IMR-90 (cell line): ENCODE results near the gene S1PR5. TPM values are rescaled to one million over a fixed set of nuclear protein-coding genes. Genes with fewer than 3 reads are reported as not detected.

Experiments
- ATAC-seq: fragments of 200-7000 bp; cut with Tn5 transposase; 2 replicates; pipeline ENCODE4 v1.9.1; 2020; ENCODE audit warnings: low read depth, mild to moderate bottlenecking, moderate library complexity
- BruUV-seq: library from RNA; stranded (reverse); fragments of 400-500 nt; replicated peaks from 2 replicates; lab custom pipeline; 2021; lab: Mats Ljungman, UMichigan
- CTCF ChIA-PET: fragments of 300-600 bp; formaldehyde crosslinking; extraction: SDS; loops from one replicate; lab custom pipeline; 2021; ENCODE audit warnings: antibody characterized with exemption; lab: Yijun Ruan, JAX
- POLR2A ChIA-PET: fragments of 300-600 bp; sonication (Branson Sonifier 250); formaldehyde crosslinking; loops from one replicate; lab custom pipeline; 2022; ENCODE audit warnings: antibody characterized with exemption; ENCODE audit not compliant: unreplicated experiment; lab: Charles Lee
- DNase-seq: peaks from one replicate; pipeline ENCODE4 v3.0.0; 2013
- H2AFZ ChIP-seq: replicated peaks from 2 replicates; pipeline ENCODE3; 2013; ENCODE audit warnings: low read length, mild to moderate bottlenecking; ENCODE audit not compliant: poor library complexity
- H2AK5ac ChIP-seq: 2 replicates; pipeline ENCODE4 v1.6.1; 2013; ENCODE audit warnings: low read depth, low read length, inconsistent platforms
- H2AK9ac ChIP-seq: replicated peaks from 2 replicates; pipeline ENCODE3; 2013; ENCODE audit warnings: mild to moderate bottlenecking, low read depth, low read length, moderate library complexity; ENCODE audit not compliant: poor library complexity
- H2BK120ac ChIP-seq: 2 replicates; pipeline ENCODE4 v1.6.1; 2013; ENCODE audit warnings: low read depth, low read length, inconsistent platforms
- H2BK15ac ChIP-seq: 3 replicates; pipeline ENCODE4 v1.6.1; 2013; ENCODE audit warnings: low read depth, low read length, inconsistent platforms
- H2BK20ac ChIP-seq: 2 replicates; pipeline ENCODE4 v1.6.1; 2013; ENCODE audit warnings: low read depth, mild to moderate bottlenecking, inconsistent platforms, low read length, moderate library complexity
- H2BK5ac ChIP-seq: 2 replicates; pipeline ENCODE4 v1.6.1; 2013; ENCODE audit warnings: mild to moderate bottlenecking, low read depth, low read length, inconsistent platforms; ENCODE audit not compliant: poor library complexity, severe bottlenecking
- H3K14ac ChIP-seq: replicated peaks from 2 replicates; pipeline ENCODE4 v1.6.1; 2013; ENCODE audit warnings: low read depth, low read length, inconsistent platforms
- H3K18ac ChIP-seq: 2 replicates; pipeline ENCODE4 v1.6.1; 2013; ENCODE audit warnings: low read depth, low read length, control low read depth
- H3K23ac ChIP-seq: 2 replicates; pipeline ENCODE4 v1.6.1; 2013; ENCODE audit warnings: low read depth, low read length, inconsistent platforms
- H3K27ac ChIP-seq: 2 replicates; pipeline ENCODE4 v1.5.1; 2013; ENCODE audit warnings: mild to moderate bottlenecking, control low read depth, low read length; ENCODE audit not compliant: insufficient read depth
- H3K27me3 ChIP-seq: 2 replicates; pipeline ENCODE4 v1.6.1; 2013; ENCODE audit warnings: low read length; ENCODE audit not compliant: control insufficient read depth, insufficient read depth
- H3K36me3 ChIP-seq: 2 replicates; pipeline ENCODE4 v1.6.1; 2013; ENCODE audit warnings: low read length, mixed read lengths; ENCODE audit not compliant: control insufficient read depth, insufficient read depth
- H3K4ac ChIP-seq: 2 replicates; pipeline ENCODE4 v1.6.1; 2013; ENCODE audit warnings: low read depth, low read length, inconsistent platforms
- H3K4me1 ChIP-seq: 2 replicates; pipeline ENCODE4 v1.6.1; 2013; ENCODE audit warnings: low read length, mixed read lengths; ENCODE audit not compliant: control insufficient read depth, insufficient read depth
- H3K4me2 ChIP-seq: 2 replicates; pipeline ENCODE4 v1.6.1; 2013; ENCODE audit warnings: low read depth, mild to moderate bottlenecking, control low read depth, low read length, moderate library complexity
- H3K4me3 ChIP-seq: 2 replicates; pipeline ENCODE4 v1.5.1; 2013; ENCODE audit warnings: low read depth, mild to moderate bottlenecking, control low read depth, low read length, moderate library complexity; ENCODE audit not compliant: insufficient read depth
- H3K56ac ChIP-seq: 2 replicates; pipeline ENCODE4 v1.6.1; 2013; ENCODE audit warnings: low read length, inconsistent platforms; ENCODE audit not compliant: insufficient read depth; ENCODE audit errors: extremely low read depth
- H3K79me1 ChIP-seq, 2 experiments: 2 replicates each; pipeline ENCODE4 v1.6.1; 2013; ENCODE audit warnings: low read length in 2 of 2, inconsistent platforms in 1 of 2, low read depth in 1 of 2
- H3K9ac ChIP-seq: 2 replicates; pipeline ENCODE4 v1.6.1; 2013; ENCODE audit warnings: low read depth, low read length, control low read depth
- H3K9me1 ChIP-seq: 2 replicates; pipeline ENCODE4 v1.6.1; 2013; ENCODE audit warnings: low read length, inconsistent platforms; ENCODE audit not compliant: insufficient read depth
- H3K9me3 ChIP-seq: 2 replicates; pipeline ENCODE4 v1.6.1; 2013; ENCODE audit warnings: low read length; ENCODE audit not compliant: control insufficient read depth, insufficient read depth
- H4K20me1 ChIP-seq: 2 replicates; pipeline ENCODE4 v1.6.1; 2013; ENCODE audit warnings: low read length, inconsistent platforms; ENCODE audit not compliant: insufficient read depth
- H4K5ac ChIP-seq: 2 replicates; pipeline ENCODE4 v1.6.1; 2013; ENCODE audit warnings: mild to moderate bottlenecking, low read depth, low read length, control low read depth
- H4K8ac ChIP-seq, 2 experiments: 2 replicates each; pipeline ENCODE4 v1.6.1; 2013; ENCODE audit warnings: low read depth in 2 of 2, low read length in 2 of 2, control low read depth in 1 of 2, inconsistent platforms in 1 of 2
- H4K91ac ChIP-seq: 2 replicates; pipeline ENCODE4 v1.6.1; 2013; ENCODE audit warnings: low read depth, low read length, inconsistent platforms; ENCODE audit not compliant: insufficient read depth
- BHLHE40 ChIP-seq: fragments of 150-350 bp; IDR thresholded peaks from 2 replicates; pipeline ENCODE4 v1.6.1; 2016; ENCODE audit warnings: mild to moderate bottlenecking, low read depth, low read length
- CEBPB ChIP-seq: IDR thresholded peaks from 2 replicates; pipeline ENCODE4 v1.6.1; 2012; ENCODE audit warnings: low read depth, low read length, improper control_type of control experiment
- CHD1 ChIP-seq: IDR thresholded peaks from 2 replicates; pipeline ENCODE4 v1.6.1; 2012; ENCODE audit warnings: low read depth, low read length, improper control_type of control experiment
- FOS ChIP-seq: fragments of 150-350 bp; IDR thresholded peaks from 2 replicates; pipeline ENCODE4 v1.6.1; 2016; ENCODE audit warnings: low read depth, low read length
- MAFK ChIP-seq: IDR thresholded peaks from 2 replicates; pipeline ENCODE4 v1.6.1; 2012; ENCODE audit warnings: low read depth, low read length, improper control_type of control experiment
- MAZ ChIP-seq: IDR thresholded peaks from 2 replicates; pipeline ENCODE4 v1.6.1; 2012; ENCODE audit warnings: low read depth, mild to moderate bottlenecking, low read length, improper control_type of control experiment, moderate library complexity, borderline replicate concordance
- MXI1 ChIP-seq: IDR thresholded peaks from 2 replicates; pipeline ENCODE4 v1.6.1; 2012; ENCODE audit warnings: low read depth, mild to moderate bottlenecking, low read length, moderate library complexity, borderline replicate concordance
- NFE2L2 ChIP-seq: fragments of 150-350 bp; IDR thresholded peaks from 2 replicates; pipeline ENCODE4 v1.6.1; 2016; ENCODE audit warnings: low read depth, mild to moderate bottlenecking, low read length
- POLR2A ChIP-seq: IDR thresholded peaks from 2 replicates; pipeline ENCODE4 v1.6.1; 2012; ENCODE audit warnings: mild to moderate bottlenecking, low read depth, low read length
- RAD21 ChIP-seq: IDR thresholded peaks from 2 replicates; pipeline ENCODE4 v1.6.1; 2012; ENCODE audit warnings: low read length, improper control_type of control experiment
- RCOR1 ChIP-seq: IDR thresholded peaks from 2 replicates; pipeline ENCODE4 v1.6.1; 2012; ENCODE audit warnings: mild to moderate bottlenecking, low read length, improper control_type of control experiment; ENCODE audit not compliant: insufficient replicate concordance
- RFX5 ChIP-seq: IDR thresholded peaks from 2 replicates; pipeline ENCODE4 v1.8.0; 2012; ENCODE audit warnings: low read depth, mild to moderate bottlenecking, low read length, moderate library complexity
- SMC3 ChIP-seq: fragments of 150-350 bp; IDR thresholded peaks from 2 replicates; pipeline ENCODE4 v1.6.1; 2016; ENCODE audit warnings: low read depth, mild to moderate bottlenecking, antibody characterized with exemption, low read length, moderate library complexity
- WGBS, 2 experiments: methylation state at CpG; one replicate each; pipeline versions ENCODE4 v1.1.5 to v1.1.7; 2013; ENCODE audit warnings: missing lambda C conversion rate in 2 of 2; ENCODE audit not compliant: insufficient read length in 1 of 2; ENCODE audit errors: extremely low coverage in 2 of 2; 5-methylcytosine and 5-hydroxymethylcytosine counted together
- dilution Hi-C: fragments of 300-500 bp; cut with HindIII; formaldehyde crosslinking; loops from one replicate; pipeline ENCODE4 v1.14.3; 2018; ENCODE audit warnings: low sequenced_read_pairs; ENCODE audit not compliant: unreplicated experiment
- in situ Hi-C: fragments of 300-500 bp; cut with MboI; formaldehyde crosslinking; loops from 3 replicates; pipeline ENCODE4 v1.14.3; 2019; ENCODE audit warnings: low sequenced_read_pairs, inconsistent platforms, mixed read lengths
- intact Hi-C: fragments of 100-400 bp; cut with micrococcal nuclease; formaldehyde crosslinking; loops from 2 replicates; pipeline ENCODE4 v1.10.0; 2022
- polyA plus RNA-seq, 3 experiments: library from polyadenylated mRNA; depleted of rRNA; stranded (reverse); fragments of >200 nt; gene quantifications; 2 replicates each; pipeline ENCODE4 v1.2.3, GENCODE V29; 2012; ENCODE audit warnings: low replicate concordance in 1 of 3
- total RNA-seq: library from RNA; depleted of rRNA; stranded (reverse); fragments of >200 nt; gene quantifications from 2 replicates; pipeline ENCODE4 v1.2.3, GENCODE V29; 2012
- TF ChIP-seq, protein P1 (sequence below): conservative IDR thresholded peaks from 2 replicates; pipeline ENCODE4 v1.5.1; 2012; ENCODE audit warnings: mild to moderate bottlenecking, low read depth, low read length, improper control_type of control experiment
- TF ChIP-seq, protein P2 (sequence below): fragments of 150-350 bp; IDR thresholded peaks from 2 replicates; pipeline ENCODE4 v1.6.1; 2016; ENCODE audit warnings: low read depth, mild to moderate bottlenecking, low read length, moderate library complexity, borderline replicate concordance
- TF ChIP-seq, protein P3 (sequence below): fragments of 150-350 bp; IDR thresholded peaks from 2 replicates; pipeline ENCODE4 v1.6.1; 2017; ENCODE audit warnings: mild to moderate bottlenecking, antibody characterized with exemption, low read length, low read depth

S1PR5 gene
- total and polyA plus RNA-seq, 2 of the 4 experiments (the other 2 are of a cell fraction), result 0.36 to 0.55 TPM

- H4K91ac ChIP-seq, result no peak overlapping the region
- H3K27me3 ChIP-seq, result peaks cover 7% of the 10 kb centered on the region
- H4K5ac ChIP-seq, result no peak overlapping the region
- no peak overlapping the region for H4K8ac ChIP-seq
- no peak overlapping the region for H2AK5ac ChIP-seq
- H2BK5ac ChIP-seq, result no peak overlapping the region
- H3K4me1 ChIP-seq, result no peaks in the 10 kb centered on the region
- no peak overlapping the region for H3K27ac ChIP-seq
- TF ChIP-seq POLR2A (no peak), MAFK (no peak), RAD21 (no peak), RCOR1 (no peak), SMC3 (no peak), RFX5 (no peak), CHD1 (no peak), BHLHE40 (no peak), FOS (no peak), NFE2L2 (no peak), MXI1 (no peak), MAZ (no peak), CEBPB (no peak)
- TF ChIP-seq, protein P1, sequence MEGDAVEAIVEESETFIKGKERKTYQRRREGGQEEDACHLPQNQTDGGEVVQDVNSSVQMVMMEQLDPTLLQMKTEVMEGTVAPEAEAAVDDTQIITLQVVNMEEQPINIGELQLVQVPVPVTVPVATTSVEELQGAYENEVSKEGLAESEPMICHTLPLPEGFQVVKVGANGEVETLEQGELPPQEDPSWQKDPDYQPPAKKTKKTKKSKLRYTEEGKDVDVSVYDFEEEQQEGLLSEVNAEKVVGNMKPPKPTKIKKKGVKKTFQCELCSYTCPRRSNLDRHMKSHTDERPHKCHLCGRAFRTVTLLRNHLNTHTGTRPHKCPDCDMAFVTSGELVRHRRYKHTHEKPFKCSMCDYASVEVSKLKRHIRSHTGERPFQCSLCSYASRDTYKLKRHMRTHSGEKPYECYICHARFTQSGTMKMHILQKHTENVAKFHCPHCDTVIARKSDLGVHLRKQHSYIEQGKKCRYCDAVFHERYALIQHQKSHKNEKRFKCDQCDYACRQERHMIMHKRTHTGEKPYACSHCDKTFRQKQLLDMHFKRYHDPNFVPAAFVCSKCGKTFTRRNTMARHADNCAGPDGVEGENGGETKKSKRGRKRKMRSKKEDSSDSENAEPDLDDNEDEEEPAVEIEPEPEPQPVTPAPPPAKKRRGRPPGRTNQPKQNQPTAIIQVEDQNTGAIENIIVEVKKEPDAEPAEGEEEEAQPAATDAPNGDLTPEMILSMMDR, result no peak
- TF ChIP-seq, protein P2, sequence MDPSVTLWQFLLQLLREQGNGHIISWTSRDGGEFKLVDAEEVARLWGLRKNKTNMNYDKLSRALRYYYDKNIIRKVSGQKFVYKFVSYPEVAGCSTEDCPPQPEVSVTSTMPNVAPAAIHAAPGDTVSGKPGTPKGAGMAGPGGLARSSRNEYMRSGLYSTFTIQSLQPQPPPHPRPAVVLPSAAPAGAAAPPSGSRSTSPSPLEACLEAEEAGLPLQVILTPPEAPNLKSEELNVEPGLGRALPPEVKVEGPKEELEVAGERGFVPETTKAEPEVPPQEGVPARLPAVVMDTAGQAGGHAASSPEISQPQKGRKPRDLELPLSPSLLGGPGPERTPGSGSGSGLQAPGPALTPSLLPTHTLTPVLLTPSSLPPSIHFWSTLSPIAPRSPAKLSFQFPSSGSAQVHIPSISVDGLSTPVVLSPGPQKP, result no peak
- TF ChIP-seq, protein P3, sequence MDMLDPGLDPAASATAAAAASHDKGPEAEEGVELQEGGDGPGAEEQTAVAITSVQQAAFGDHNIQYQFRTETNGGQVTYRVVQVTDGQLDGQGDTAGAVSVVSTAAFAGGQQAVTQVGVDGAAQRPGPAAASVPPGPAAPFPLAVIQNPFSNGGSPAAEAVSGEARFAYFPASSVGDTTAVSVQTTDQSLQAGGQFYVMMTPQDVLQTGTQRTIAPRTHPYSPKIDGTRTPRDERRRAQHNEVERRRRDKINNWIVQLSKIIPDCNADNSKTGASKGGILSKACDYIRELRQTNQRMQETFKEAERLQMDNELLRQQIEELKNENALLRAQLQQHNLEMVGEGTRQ, result no peak
- POLR2A ChIA-PET, result no interaction called here
- no peak overlapping the region for H2AFZ ChIP-seq
- no peak overlapping the region for H3K9ac ChIP-seq
- dilution Hi-C loops (no loop called here), in situ Hi-C loops (no loop called here), intact Hi-C loops (no loop called here)
- no peak overlapping the region for H3K14ac ChIP-seq
- ATAC-seq (no peak), DNase-seq (no peak)
- no peaks in the 10 kb centered on the region for H3K36me3 ChIP-seq
- H2BK20ac ChIP-seq, result no peak overlapping the region
- 44% methylated on average over 3 of the region's 11 CpGs; no CpG with 5 or more reads in 1 of the 2 experiments for WGBS, 2 experiments
- no peaks in the 10 kb centered on the region for H3K79me1 ChIP-seq
- H2AK9ac ChIP-seq, result no peak overlapping the region
- no TSS peak for BruUV-seq
- H3K9me1 ChIP-seq, result no peaks in the 10 kb centered on the region
- H3K4me2 ChIP-seq, result no peak overlapping the region
- H3K23ac ChIP-seq, result no peak overlapping the region
- CTCF ChIA-PET, result no interaction called here
- no peak overlapping the region for H3K18ac ChIP-seq
- H4K20me1 ChIP-seq, result no peaks in the 10 kb centered on the region
- no peak overlapping the region for H2BK15ac ChIP-seq
- no peak overlapping the region for H3K4me3 ChIP-seq
- no peak overlapping the region for H2BK120ac ChIP-seq
- H3K9me3 ChIP-seq, result no peaks in the 10 kb centered on the region
- no peak overlapping the region for H3K56ac ChIP-seq
- H3K4ac ChIP-seq, result no peak overlapping the region
These were observed 20.4 kb upstream of the S1PR5 start for GRCh38 chr19:10537668-10538067.
